Naive thymus-derived CD8-positive, alpha-beta T cell (primary cell): ENCODE data around the gene MLLT1. TPM values are rescaled to one million over a fixed set of nuclear protein-coding genes. Genes with fewer than 3 reads are reported as not detected.

ENCODE experiments used
- ATAC-seq, 2 donors: fragments of 150-1000 bp; cut with Tn5 transposase in 1 of 2; sonication (Bioruptor Pico), chemical (Tn5 transposase) in 1 of 2; 1 replicate in 1 of 2; 2 replicates in 1 of 2; pipeline ENCODE4 v1.10.0; 2021; ENCODE audit warnings: mild to moderate bottlenecking in 2 of 2, moderate library complexity in 2 of 2
- POLR2A ChIA-PET: fragments of 350-600 bp; sonication (Branson Sonifier 250); formaldehyde crosslinking; loops from one replicate; lab custom pipeline; 2021; ENCODE audit warnings: antibody characterized with exemption; lab: Charles Lee
- DNase-seq, 10 donors: peaks; one replicate each; pipeline versions ENCODE4 v3.0.0 to v3.0.0-alpha.2; 2020 to 2022
- H3K27ac Mint-ChIP-seq, 10 donors: one replicate each; pipeline ENCODE4 v1.8.0; 2020 to 2022; ENCODE audit warnings: mild to moderate bottlenecking in 10 of 10, mixed read lengths in 10 of 10, moderate library complexity in 4 of 10, inconsistent platforms in 1 of 10
- H3K27me3 Mint-ChIP-seq, 5 donors: one replicate each; pipeline ENCODE4 v1.8.0; 2021 to 2022; ENCODE audit warnings: mixed read lengths in 5 of 5
- H3K36me3 Mint-ChIP-seq, 3 donors: one replicate each; pipeline ENCODE4 v1.8.0; 2020 to 2022; ENCODE audit warnings: mixed read lengths in 3 of 3, mild to moderate bottlenecking in 2 of 3, inconsistent platforms in 1 of 3
- H3K4me1 Mint-ChIP-seq, 4 donors: one replicate each; pipeline ENCODE4 v1.8.0; 2021 to 2022; ENCODE audit warnings: mixed read lengths in 4 of 4
- H3K4me3 Mint-ChIP-seq, 10 donors: one replicate each; pipeline ENCODE4 v1.8.0; 2020 to 2022; ENCODE audit warnings: mild to moderate bottlenecking in 10 of 10, mixed read lengths in 10 of 10, moderate library complexity in 6 of 10, inconsistent platforms in 1 of 10
- H3K9me3 Mint-ChIP-seq, 9 donors: one replicate each; pipeline ENCODE4 v1.8.0; 2020 to 2022; ENCODE audit warnings: mixed read lengths in 9 of 9, mild to moderate bottlenecking in 3 of 9, inconsistent platforms in 1 of 9, moderate library complexity in 1 of 9
- polyA plus RNA-seq, 3 donors: library from polyadenylated mRNA; unstranded; fragments of 300-500 nt; fragmentation: Illumina TruSeq; gene quantifications; one replicate each; pipeline ENCODE4 v1.2.3, GENCODE V29; 2021
- total RNA-seq, 8 experiments: library from RNA in 2 of 8; stranded (reverse) in 2 of 8; gene quantifications; one replicate each; pipeline ENCODE4 v1.2.3 and lab custom pipeline; 2021 to 2026

The MLLT1 gene
- total and polyA plus RNA-seq, 5 experiments from 2014 or later, result 0.68 to 41.7 (median 2.7) TPM

- no peaks in the 10 kb centered on the region for H3K27me3 Mint-ChIP-seq
- H3K4me3 Mint-ChIP-seq, result no peak overlapping the region
- peaks cover 0 to 69% (median 4%) of the 10 kb centered on the region in 3 donors for H3K36me3 Mint-ChIP-seq
- POLR2A ChIA-PET, result interaction anchor here (0.7 kb wide), 1 partner anchor 15 kb away, joined by 10 read pairs; no protein-coding TSS in a partner anchor
- peaks cover 10 to 51% (median 25%) of the 10 kb centered on the region in 4 donors for H3K4me1 Mint-ChIP-seq
- H3K9me3 Mint-ChIP-seq, result no peaks in the 10 kb centered on the region
- ATAC-seq, result no peak
- H3K27ac Mint-ChIP-seq, result peak overlapping the region in 2 of 10 donors; percentile 25 to 93
- DNase-seq, result no peak
These were observed 15.0 kb downstream of the MLLT1 start for GRCh38 chr19:6264803-6265202.

DNA sequence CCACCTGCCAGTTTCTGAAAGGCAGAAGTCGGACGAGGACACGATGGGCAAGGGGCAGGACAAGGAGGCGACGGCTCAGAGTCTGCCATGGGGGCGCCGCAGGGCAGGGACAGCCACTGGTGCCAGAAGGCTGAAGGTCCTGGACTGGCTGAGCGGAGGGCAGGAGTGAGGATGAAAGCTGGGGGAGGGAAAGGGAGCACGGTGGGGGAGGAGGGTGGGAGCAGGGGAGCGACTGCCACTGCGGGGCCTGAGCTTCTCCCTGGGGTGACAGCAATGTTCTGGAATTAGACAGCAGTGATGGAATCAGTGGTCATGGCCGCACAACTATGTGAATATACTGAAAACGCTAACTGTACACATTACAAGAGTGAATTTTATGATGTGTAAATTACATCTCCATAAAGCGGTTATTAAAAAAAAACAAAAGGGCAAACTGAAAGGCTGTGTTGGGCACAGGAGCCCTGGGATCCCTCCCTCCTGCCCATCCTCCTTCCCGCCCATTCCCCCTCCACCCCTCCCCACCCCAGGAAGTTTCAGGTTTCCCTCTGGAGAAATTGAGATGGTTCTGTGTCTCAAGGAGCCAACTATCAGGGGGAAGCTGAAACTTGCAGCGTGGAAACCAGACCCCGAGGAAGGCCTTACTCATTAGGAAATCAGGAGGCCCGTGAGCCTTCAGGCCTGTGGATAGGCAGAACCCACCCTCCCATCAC lies 15.9 kb downstream of the MLLT1 start:
- Mint-ChIP-seq H3K27me3 (no peaks in the 10 kb centered on the region), H3K9me3 (no peaks in the 10 kb centered on the region), H3K27ac (peak overlapping the region in 8 of 10 donors; percentile 15 to 93 (median 78)), H3K4me1 (peaks cover 9 to 52% (median 28%) of the 10 kb centered on the region in 4 donors), H3K36me3 (peaks cover 0 to 71% (median 1%) of the 10 kb centered on the region in 3 donors), H3K4me3 (no peak overlapping the region)
- ATAC-seq (no peak), DNase-seq (no peak)
- POLR2A ChIA-PET, result no interaction called here

GRCh38 chr19:6263306-6263705 lies 16.5 kb downstream of the MLLT1 start:
- ATAC-seq (no peak), DNase-seq (peak in 1 of 10 donors; percentile 32)
- Mint-ChIP-seq H3K27ac (peak overlapping the region in 8 of 10 donors; percentile 11 to 93 (median 78)), H3K9me3 (no peaks in the 10 kb centered on the region), H3K4me1 (peaks cover 13 to 52% (median 27%) of the 10 kb centered on the region in 4 donors), H3K36me3 (peaks cover 0 to 71% (median 1%) of the 10 kb centered on the region in 3 donors), H3K4me3 (peak overlapping the region in 4 of 10 donors; percentile 1 to 55 (median 30)), H3K27me3 (no peaks in the 10 kb centered on the region)
- POLR2A ChIA-PET, result no interaction called here

GRCh38 chr19:6262519-6262918 lies 17.3 kb downstream of the MLLT1 start:
- peaks cover 0 to 71% (median 1%) of the 10 kb centered on the region in 3 donors for H3K36me3 Mint-ChIP-seq
- no peaks in the 10 kb centered on the region for H3K9me3 Mint-ChIP-seq
- no peaks in the 10 kb centered on the region for H3K27me3 Mint-ChIP-seq
- POLR2A ChIA-PET, result no interaction called here
- peaks cover 17 to 46% (median 29%) of the 10 kb centered on the region in 4 donors for H3K4me1 Mint-ChIP-seq
- H3K4me3 Mint-ChIP-seq, result peak overlapping the region in 7 of 10 donors; percentile 55 to 89 (median 75)
- no peak for ATAC-seq
- H3K27ac Mint-ChIP-seq, result peak overlapping the region in 7 of 10 donors; percentile 41 to 93 (median 81)
- peak in 1 of 10 donors; percentile 30 for DNase-seq

DNA sequence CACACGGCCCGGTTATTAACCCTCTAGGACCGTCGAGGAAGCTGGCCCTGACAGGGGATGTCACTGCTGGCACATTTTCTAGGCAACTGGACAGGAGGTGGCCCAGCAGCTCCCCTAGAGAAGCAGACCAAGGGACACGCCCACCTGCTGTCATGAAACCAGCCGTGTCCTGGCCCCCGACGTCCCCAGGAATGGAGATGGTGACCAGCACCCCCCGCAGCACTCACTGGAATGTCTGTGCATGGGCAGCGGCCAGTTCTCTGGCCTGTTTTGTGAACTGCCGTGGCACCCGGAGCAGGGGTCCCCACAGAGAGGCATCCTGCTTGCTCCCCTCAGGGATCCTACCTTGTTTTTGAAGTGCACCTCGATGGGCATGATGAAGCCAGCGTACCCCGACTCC lies 17.9 kb downstream of the MLLT1 start:
- POLR2A ChIA-PET, result interaction anchor here (0.7 kb wide), 1 partner anchor 132 kb away, joined by 4 read pairs; no protein-coding TSS in a partner anchor
- peak in 1 of 10 donors; percentile 28 for DNase-seq
- Mint-ChIP-seq H3K9me3 (no peaks in the 10 kb centered on the region), H3K36me3 (peaks cover 0 to 73% (median 2%) of the 10 kb centered on the region in 3 donors), H3K4me3 (peak overlapping the region in 7 of 10 donors; percentile 55 to 89 (median 75)), H3K4me1 (peaks cover 18 to 45% (median 33%) of the 10 kb centered on the region in 4 donors), H3K27me3 (no peaks in the 10 kb centered on the region), H3K27ac (peak overlapping the region in 6 of 10 donors; percentile 13 to 93 (median 82))
- ATAC-seq, result no peak

GRCh38 chr19:6260912-6261650 lies 18.7 kb downstream of the MLLT1 start:
- no peaks in the 10 kb centered on the region for H3K27me3 Mint-ChIP-seq
- H3K36me3 Mint-ChIP-seq, result peaks cover 0 to 72% (median 5%) of the 10 kb centered on the region in 3 donors
- POLR2A ChIA-PET, result interaction anchor here (0.5 kb wide), 1 partner anchor 263 kb away, joined by 3 read pairs; no protein-coding TSS in a partner anchor
- H3K27ac Mint-ChIP-seq, result peak overlapping the region in 3 of 10 donors; percentile 29 to 84 (median 81)
- H3K9me3 Mint-ChIP-seq, result no peaks in the 10 kb centered on the region
- H3K4me1 Mint-ChIP-seq, result peaks cover 17 to 46% (median 33%) of the 10 kb centered on the region in 4 donors
- ATAC-seq (peak; percentile 72 to 81), DNase-seq (peak in 6 of 10 donors; percentile 4 to 50 (median 34))
- peak overlapping the region in 5 of 10 donors; percentile 74 to 89 (median 80) for H3K4me3 Mint-ChIP-seq

DNA sequence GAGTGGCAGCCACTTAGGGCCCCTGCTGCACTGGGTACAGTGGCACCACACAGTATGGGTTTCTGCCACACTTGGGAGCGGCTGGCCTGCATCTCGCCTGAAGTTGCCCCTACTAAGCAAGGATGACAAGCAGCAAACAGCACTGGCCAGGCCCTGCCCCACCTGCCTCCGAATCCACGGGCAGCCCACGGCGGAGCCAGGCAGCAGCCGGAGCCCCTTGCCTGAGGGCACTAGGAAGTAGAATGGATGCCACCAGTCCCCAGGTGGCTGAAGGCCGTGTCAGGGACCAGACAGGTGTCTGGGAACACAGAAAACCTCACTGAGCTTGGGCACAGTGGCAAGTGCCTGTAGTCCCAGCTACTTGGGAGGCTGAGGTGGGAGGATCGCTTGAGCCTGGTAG lies 19.4 kb downstream of the MLLT1 start:
- peaks cover 0 to 73% (median 5%) of the 10 kb centered on the region in 3 donors for H3K36me3 Mint-ChIP-seq
- peaks cover 17 to 46% (median 34%) of the 10 kb centered on the region in 4 donors for H3K4me1 Mint-ChIP-seq
- no peak for ATAC-seq
- no peaks in the 10 kb centered on the region for H3K27me3 Mint-ChIP-seq
- no peak overlapping the region for H3K4me3 Mint-ChIP-seq
- no peak for DNase-seq
- no peaks in the 10 kb centered on the region for H3K9me3 Mint-ChIP-seq
- POLR2A ChIA-PET, result interaction anchor here (1.0 kb wide), 1 partner anchor 10 kb away, joined by 3 read pairs; no protein-coding TSS in a partner anchor
- H3K27ac Mint-ChIP-seq, result no peak overlapping the region

DNA sequence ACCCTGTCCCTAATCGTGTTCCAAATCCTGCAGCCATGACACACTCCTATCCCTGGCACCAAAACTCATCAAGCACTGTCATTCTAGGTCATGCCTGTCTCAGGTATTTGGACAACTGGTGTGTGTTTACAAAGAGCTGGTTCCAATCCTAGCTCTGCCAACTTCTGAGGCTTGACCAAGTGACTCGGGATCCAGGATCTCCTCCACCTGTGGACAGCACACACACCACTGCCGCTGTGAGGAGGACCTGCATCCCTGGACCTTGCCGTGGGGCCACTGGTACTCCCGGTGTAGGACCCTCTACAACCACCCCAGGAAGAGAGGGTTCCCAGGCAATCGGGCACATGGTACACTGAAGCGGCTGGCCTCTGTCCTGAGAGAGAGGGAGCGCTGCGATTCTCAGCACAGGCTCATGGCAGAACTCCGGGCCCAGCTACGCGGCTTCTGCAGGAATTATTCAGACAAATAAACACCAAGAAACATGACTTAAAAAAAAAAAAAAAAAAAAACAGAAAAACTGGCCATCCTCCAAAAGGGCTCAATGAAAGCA lies 20.4 kb downstream of the MLLT1 start:
- H3K27ac Mint-ChIP-seq, result peak overlapping the region in 2 of 10 donors; percentile 26 to 36
- H3K36me3 Mint-ChIP-seq, result peaks cover 0 to 72% (median 5%) of the 10 kb centered on the region in 3 donors
- ATAC-seq (no peak), DNase-seq (peak in 1 of 10 donors; percentile 51)
- H3K4me3 Mint-ChIP-seq, result no peak overlapping the region
- peaks cover 17 to 46% (median 34%) of the 10 kb centered on the region in 4 donors for H3K4me1 Mint-ChIP-seq
- H3K27me3 Mint-ChIP-seq, result no peaks in the 10 kb centered on the region
- POLR2A ChIA-PET, result interaction anchor here (1.0 kb wide), 1 partner anchor 11 kb away, joined by 3 read pairs; no protein-coding TSS in a partner anchor
- H3K9me3 Mint-ChIP-seq, result no peaks in the 10 kb centered on the region

DNA sequence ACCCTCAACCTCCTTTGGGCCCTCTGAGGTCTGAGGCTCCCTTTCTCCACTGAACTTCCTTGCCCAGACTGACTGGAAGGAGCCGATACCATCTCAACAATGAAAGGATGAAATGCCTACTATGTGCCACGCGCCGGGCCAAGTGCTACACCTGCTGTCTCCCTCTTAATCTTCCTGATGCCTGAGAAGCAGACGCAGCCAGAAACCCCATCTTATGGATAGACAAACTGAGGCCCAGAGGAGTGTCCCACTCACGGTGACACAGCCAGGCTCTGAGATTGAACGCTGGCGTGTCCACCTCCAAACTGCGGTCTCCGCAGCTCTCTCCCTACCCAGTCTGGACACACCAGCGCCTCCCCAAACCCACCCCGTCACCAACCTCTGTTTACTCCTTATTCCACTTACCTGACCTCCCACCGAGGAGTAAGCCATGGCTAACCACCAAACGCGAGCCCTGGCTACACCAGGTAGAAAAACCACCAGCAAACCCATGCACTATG lies 20.9 kb downstream of the MLLT1 start:
- no peaks in the 10 kb centered on the region for H3K27me3 Mint-ChIP-seq
- H3K4me1 Mint-ChIP-seq, result peaks cover 19 to 46% (median 34%) of the 10 kb centered on the region in 4 donors
- DNase-seq (peak in 1 of 10 donors; percentile 34), ATAC-seq (no peak)
- POLR2A ChIA-PET, result no interaction called here
- no peaks in the 10 kb centered on the region for H3K9me3 Mint-ChIP-seq
- H3K4me3 Mint-ChIP-seq, result no peak overlapping the region
- H3K27ac Mint-ChIP-seq, result peak overlapping the region in 2 of 10 donors; percentile 25 to 26
- peaks cover 0 to 69% (median 5%) of the 10 kb centered on the region in 3 donors for H3K36me3 Mint-ChIP-seq

GRCh38 chr19:6253954-6254733 lies 25.6 kb downstream of the MLLT1 start:
- POLR2A ChIA-PET, result no interaction called here
- H3K27ac Mint-ChIP-seq, result peak overlapping the region in 1 of 10 donors; percentile 11
- no peaks in the 10 kb centered on the region for H3K27me3 Mint-ChIP-seq
- no peaks in the 10 kb centered on the region for H3K9me3 Mint-ChIP-seq
- H3K4me3 Mint-ChIP-seq, result no peak overlapping the region
- H3K4me1 Mint-ChIP-seq, result peaks cover 23 to 48% (median 45%) of the 10 kb centered on the region in 4 donors
- DNase-seq (peak in 1 of 10 donors; percentile 22), ATAC-seq (no peak)
- peaks cover 0 to 54% (median 4%) of the 10 kb centered on the region in 3 donors for H3K36me3 Mint-ChIP-seq

DNA sequence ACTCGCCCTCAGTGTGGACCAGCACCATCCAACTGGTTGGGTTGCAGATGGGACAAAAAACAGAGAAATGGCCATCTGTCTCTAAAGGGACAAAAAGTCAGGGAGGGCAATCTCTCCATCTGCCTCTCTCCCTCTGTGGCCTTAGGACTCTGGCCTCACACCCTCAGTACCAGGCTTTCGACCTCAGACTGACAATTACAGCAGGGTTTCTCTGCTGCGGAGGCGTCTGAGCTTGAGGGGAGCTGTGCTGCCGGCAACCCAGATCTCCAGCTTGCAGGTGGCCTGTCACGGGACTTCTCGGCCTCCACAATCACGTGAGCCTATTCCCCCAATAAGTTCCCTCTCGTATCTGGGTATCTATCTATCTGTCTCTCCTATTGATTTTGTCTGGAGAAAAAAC lies 27.7 kb downstream of the MLLT1 start:
- H3K4me1 Mint-ChIP-seq, result peaks cover 23 to 46% (median 43%) of the 10 kb centered on the region in 4 donors

More for the DNA sequence above, 27.7 kb downstream of the MLLT1 start:
- Mint-ChIP-seq H3K4me3 (no peak overlapping the region), H3K36me3 (peaks cover 0 to 37% (median 9%) of the 10 kb centered on the region in 3 donors), H3K27me3 (no peaks in the 10 kb centered on the region), H3K27ac (peak overlapping the region in 2 of 10 donors; percentile 15 to 32), H3K9me3 (peaks cover 0 to 2% (median 0%) of the 10 kb centered on the region in 9 donors)
- DNase-seq, result peak in 1 of 10 donors; percentile 35
- ATAC-seq, result no peak
- POLR2A ChIA-PET, result no interaction called here
